Panc1 (cell line): ENCODE results near the gene SMARCA2. TPM values are rescaled to one million over a fixed set of nuclear protein-coding genes. Genes with fewer than 3 reads are reported as not detected.

Experiments used
- ATAC-seq: fragments of 200-7000 bp; cut with Tn5 transposase; 2 replicates; pipeline ENCODE4 v1.9.1; 2020; ENCODE audit warnings: mild to moderate bottlenecking, moderate library complexity
- BruUV-seq: library from RNA; stranded (reverse); fragments of 400-500 nt; replicated peaks from 2 replicates; lab custom pipeline; 2021; lab: Mats Ljungman, UMichigan
- CTCF ChIA-PET: fragments of 300-600 bp; sonication (Branson Sonifier 250); formaldehyde crosslinking; loops from one replicate; lab custom pipeline; 2022; ENCODE audit warnings: antibody characterized with exemption; lab: Charles Lee
- POLR2A ChIA-PET: fragments of 300-600 bp; sonication (Branson Sonifier 250); formaldehyde crosslinking; loops from one replicate; lab custom pipeline; 2022; ENCODE audit warnings: antibody characterized with exemption; lab: Charles Lee
- DNase-seq: peaks from one replicate; pipeline ENCODE4 v3.0.0-alpha.2; 2010; ENCODE audit warnings: low read depth, low spot score
- H3K27ac ChIP-seq: 2 replicates; pipeline ENCODE4 v1.5.1; 2011; ENCODE audit warnings: mild to moderate bottlenecking, low read length, inconsistent platforms
- H3K27me3 ChIP-seq: fragments of 200-500 bp; sonication (Bioruptor generic); 2 replicates; pipeline ENCODE4 v1.6.0; 2014; ENCODE audit warnings: low read length, inconsistent platforms; ENCODE audit not compliant: control insufficient read depth, insufficient read depth
- H3K36me3 ChIP-seq: fragments of 200-500 bp; sonication (Bioruptor generic); 2 replicates; pipeline ENCODE4 v1.5.1; 2014; ENCODE audit warnings: inconsistent platforms, mild to moderate bottlenecking, low read length, moderate library complexity; ENCODE audit not compliant: control insufficient read depth, insufficient read depth
- H3K4me1 ChIP-seq: 2 replicates; pipeline ENCODE4 v1.5.1; 2011; ENCODE audit warnings: inconsistent platforms, mild to moderate bottlenecking, low read length, moderate library complexity; ENCODE audit not compliant: control insufficient read depth, insufficient read depth
- H3K4me3 ChIP-seq, 2 experiments: 2 replicates each; pipeline ENCODE4 v1.5.1; 2011 to 2012; ENCODE audit warnings: low read depth in 2 of 2, low read length in 2 of 2, mild to moderate bottlenecking in 2 of 2, inconsistent platforms in 1 of 2, moderate library complexity in 1 of 2
- H3K9me3 ChIP-seq: fragments of 200-500 bp; sonication (Bioruptor generic); 2 replicates; pipeline ENCODE4 v1.5.1; 2014; ENCODE audit warnings: low read depth, mild to moderate bottlenecking, inconsistent platforms, low read length, moderate library complexity; ENCODE audit not compliant: control insufficient read depth, insufficient read depth
- POLR2AphosphoS5 ChIP-seq: IDR thresholded peaks from 2 replicates; pipeline ENCODE4 v1.6.1; 2012; ENCODE audit warnings: mild to moderate bottlenecking, low read depth, low read length, moderate library complexity
- SIN3A ChIP-seq: IDR thresholded peaks from 2 replicates; pipeline ENCODE4 v1.6.1; 2012; ENCODE audit warnings: low read depth, mild to moderate bottlenecking, low read length, moderate library complexity, borderline replicate concordance; ENCODE audit not compliant: insufficient read depth
- TCF7L2 ChIP-seq: IDR thresholded peaks from 2 replicates; pipeline ENCODE4 v1.6.1; 2011; ENCODE audit warnings: mild to moderate bottlenecking, low read depth, low read length, inconsistent platforms
- in situ Hi-C: cut with HindIII; loops from 2 replicates; pipeline ENCODE4 v1.10.0; 2016; ENCODE audit warnings: low sequenced_read_pairs, low pct_unique_long_range_greater_than_20kb
- intact Hi-C: fragments of 100-400 bp; cut with micrococcal nuclease; formaldehyde crosslinking; loops from one replicate; pipeline ENCODE4 v1.10.0; 2022; ENCODE audit not compliant: unreplicated experiment
- total RNA-seq: library from RNA; stranded (reverse); gene quantifications from one replicate; pipeline ENCODE4 v1.2.1, GENCODE V29; 2021; ENCODE audit not compliant: unreplicated experiment
- TF ChIP-seq, protein P1 (sequence below), 2 experiments: IDR thresholded peaks; 2 replicates each; pipeline ENCODE4 v1.6.1; 2011 to 2012; ENCODE audit warnings: low read depth in 2 of 2, control low read depth in 1 of 2, low read length in 1 of 2, mild to moderate bottlenecking in 1 of 2, moderate library complexity in 1 of 2; ENCODE audit not compliant: insufficient read depth in 1 of 2
- TF ChIP-seq, protein P2 (sequence below): fragments of 450-650 bp; IDR thresholded peaks from 2 replicates; pipeline ENCODE4 v1.5.1; 2017; ENCODE audit warnings: mild to moderate bottlenecking

Gene SMARCA2
- total RNA-seq, 1 experiment from 2014 or later, result 13.3 TPM

DNA sequence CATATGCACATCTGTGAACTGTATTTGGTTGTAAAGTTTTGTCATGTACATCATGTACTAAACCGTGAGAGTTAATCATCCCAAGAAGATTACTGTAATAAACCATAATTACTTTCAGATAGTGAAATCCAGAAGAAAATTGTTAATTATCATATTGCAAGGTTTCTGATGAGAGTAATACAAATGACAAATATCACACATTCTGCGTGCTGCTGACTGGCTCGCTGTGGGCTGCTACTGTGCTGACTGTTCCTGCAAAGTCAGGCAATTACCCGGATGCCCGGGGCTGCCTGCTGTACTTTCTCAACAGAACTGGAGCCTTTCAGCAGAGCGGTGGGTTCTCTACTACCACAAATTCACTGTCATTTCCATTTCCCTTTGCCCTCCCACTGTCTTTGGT is 68.3 kb downstream of the SMARCA2 start:
- DNase-seq (no peak), ATAC-seq (no peak)
- no peaks in the 10 kb centered on the region for H3K36me3 ChIP-seq
- H3K4me1 ChIP-seq, result no peaks in the 10 kb centered on the region
- intact Hi-C loops, result no loop called here
- in situ Hi-C loops, result no loop called here
- no peaks in the 10 kb centered on the region for H3K27me3 ChIP-seq
- ChIA-PET POLR2A (no interaction called here), CTCF (no interaction called here)
- TF ChIP-seq, protein P1, sequence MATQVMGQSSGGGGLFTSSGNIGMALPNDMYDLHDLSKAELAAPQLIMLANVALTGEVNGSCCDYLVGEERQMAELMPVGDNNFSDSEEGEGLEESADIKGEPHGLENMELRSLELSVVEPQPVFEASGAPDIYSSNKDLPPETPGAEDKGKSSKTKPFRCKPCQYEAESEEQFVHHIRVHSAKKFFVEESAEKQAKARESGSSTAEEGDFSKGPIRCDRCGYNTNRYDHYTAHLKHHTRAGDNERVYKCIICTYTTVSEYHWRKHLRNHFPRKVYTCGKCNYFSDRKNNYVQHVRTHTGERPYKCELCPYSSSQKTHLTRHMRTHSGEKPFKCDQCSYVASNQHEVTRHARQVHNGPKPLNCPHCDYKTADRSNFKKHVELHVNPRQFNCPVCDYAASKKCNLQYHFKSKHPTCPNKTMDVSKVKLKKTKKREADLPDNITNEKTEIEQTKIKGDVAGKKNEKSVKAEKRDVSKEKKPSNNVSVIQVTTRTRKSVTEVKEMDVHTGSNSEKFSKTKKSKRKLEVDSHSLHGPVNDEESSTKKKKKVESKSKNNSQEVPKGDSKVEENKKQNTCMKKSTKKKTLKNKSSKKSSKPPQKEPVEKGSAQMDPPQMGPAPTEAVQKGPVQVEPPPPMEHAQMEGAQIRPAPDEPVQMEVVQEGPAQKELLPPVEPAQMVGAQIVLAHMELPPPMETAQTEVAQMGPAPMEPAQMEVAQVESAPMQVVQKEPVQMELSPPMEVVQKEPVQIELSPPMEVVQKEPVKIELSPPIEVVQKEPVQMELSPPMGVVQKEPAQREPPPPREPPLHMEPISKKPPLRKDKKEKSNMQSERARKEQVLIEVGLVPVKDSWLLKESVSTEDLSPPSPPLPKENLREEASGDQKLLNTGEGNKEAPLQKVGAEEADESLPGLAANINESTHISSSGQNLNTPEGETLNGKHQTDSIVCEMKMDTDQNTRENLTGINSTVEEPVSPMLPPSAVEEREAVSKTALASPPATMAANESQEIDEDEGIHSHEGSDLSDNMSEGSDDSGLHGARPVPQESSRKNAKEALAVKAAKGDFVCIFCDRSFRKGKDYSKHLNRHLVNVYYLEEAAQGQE (IDR thresholded peaks at IDR 0.05; ENCODE audit: insufficient read depth in 1 of 2, low read depth in 2 of 2, low read length in 1 of 2), result no peak
- TF ChIP-seq TCF7L2, result no peak
- no peak for TF ChIP-seq POLR2AphosphoS5
- TF ChIP-seq, protein P2, sequence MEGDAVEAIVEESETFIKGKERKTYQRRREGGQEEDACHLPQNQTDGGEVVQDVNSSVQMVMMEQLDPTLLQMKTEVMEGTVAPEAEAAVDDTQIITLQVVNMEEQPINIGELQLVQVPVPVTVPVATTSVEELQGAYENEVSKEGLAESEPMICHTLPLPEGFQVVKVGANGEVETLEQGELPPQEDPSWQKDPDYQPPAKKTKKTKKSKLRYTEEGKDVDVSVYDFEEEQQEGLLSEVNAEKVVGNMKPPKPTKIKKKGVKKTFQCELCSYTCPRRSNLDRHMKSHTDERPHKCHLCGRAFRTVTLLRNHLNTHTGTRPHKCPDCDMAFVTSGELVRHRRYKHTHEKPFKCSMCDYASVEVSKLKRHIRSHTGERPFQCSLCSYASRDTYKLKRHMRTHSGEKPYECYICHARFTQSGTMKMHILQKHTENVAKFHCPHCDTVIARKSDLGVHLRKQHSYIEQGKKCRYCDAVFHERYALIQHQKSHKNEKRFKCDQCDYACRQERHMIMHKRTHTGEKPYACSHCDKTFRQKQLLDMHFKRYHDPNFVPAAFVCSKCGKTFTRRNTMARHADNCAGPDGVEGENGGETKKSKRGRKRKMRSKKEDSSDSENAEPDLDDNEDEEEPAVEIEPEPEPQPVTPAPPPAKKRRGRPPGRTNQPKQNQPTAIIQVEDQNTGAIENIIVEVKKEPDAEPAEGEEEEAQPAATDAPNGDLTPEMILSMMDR, result no peak
- TF ChIP-seq SIN3A, result no peak
- no TSS peak for BruUV-seq
- H3K27ac ChIP-seq, result no peak overlapping the region
- H3K4me3 ChIP-seq, result no peak overlapping the region
- no peaks in the 10 kb centered on the region for H3K9me3 ChIP-seq

DNA sequence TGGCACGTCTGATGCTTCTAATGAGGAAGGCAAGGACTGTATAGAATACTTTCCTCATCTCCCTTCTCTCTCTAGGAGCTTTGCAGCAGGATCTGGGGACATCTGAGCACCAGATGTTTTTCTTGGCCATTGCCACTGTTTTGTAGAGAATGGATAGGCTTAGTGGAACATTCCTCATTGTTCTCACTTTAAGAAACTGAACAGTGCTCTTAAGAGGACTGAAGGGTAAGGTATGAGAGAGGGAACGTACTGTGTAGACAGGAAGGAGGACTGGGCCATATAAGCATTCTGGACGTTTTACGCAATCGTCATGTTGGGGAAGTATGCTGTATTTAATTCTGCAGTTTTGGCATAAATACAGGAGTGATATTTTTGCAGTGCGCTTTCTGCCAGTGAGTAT is 70.6 kb downstream of the SMARCA2 start:
- Histone ChIP-seq H3K4me3 (no peak overlapping the region), H3K9me3 (no peaks in the 10 kb centered on the region), H3K4me1 (no peaks in the 10 kb centered on the region), H3K27ac (no peak overlapping the region), H3K27me3 (no peaks in the 10 kb centered on the region), H3K36me3 (no peaks in the 10 kb centered on the region)
- ATAC-seq (no peak), DNase-seq (no peak)
- POLR2A ChIA-PET, result no interaction called here
- CTCF ChIA-PET, result no interaction called here
- intact Hi-C loops, result no loop called here
- in situ Hi-C loops, result no loop called here
- TF ChIP-seq POLR2AphosphoS5 (no peak), SIN3A (no peak), TCF7L2 (no peak)
- TF ChIP-seq, protein P1 (IDR thresholded peaks at IDR 0.05; ENCODE audit: insufficient read depth in 1 of 2, low read depth in 2 of 2, low read length in 1 of 2), result no peak
- TF ChIP-seq, protein P2, result no peak
- no TSS peak for BruUV-seq
